Measurements from ENCODE around the gene ANAPC5. TPM values are rescaled to one million over a fixed set of nuclear protein-coding genes. Genes with fewer than 3 reads are reported as not detected.
"Not testable (repeated sequence)": the region's sequence is repeated elsewhere in the genome, so short reads cannot be mapped to it uniquely, and the experiment has no call there.

The ANAPC5 gene
- total RNA-seq, 1 experiment from 2014 or later = 170 TPM

GRCh38 chr12:121310231-121310630 is 42.0 kb downstream of the ANAPC5 start:
- not testable (repeated sequence) for DNase-seq (ENCODE audit: low read depth)

- not testable (repeated sequence) for DNase-seq (ENCODE audit: low read depth)
Measured at GRCh38 chr12:121307397-121307796, 44.8 kb downstream of the ANAPC5 start.

- DNase-seq (ENCODE audit: low read depth) = no peak
Measured at GRCh38 chr12:121304306-121304705, 47.9 kb downstream of the ANAPC5 start.

GRCh38 chr12:121301876-121302275 is 50.3 kb downstream of the ANAPC5 start:
- no peak for DNase-seq (ENCODE audit: low read depth)

DNA sequence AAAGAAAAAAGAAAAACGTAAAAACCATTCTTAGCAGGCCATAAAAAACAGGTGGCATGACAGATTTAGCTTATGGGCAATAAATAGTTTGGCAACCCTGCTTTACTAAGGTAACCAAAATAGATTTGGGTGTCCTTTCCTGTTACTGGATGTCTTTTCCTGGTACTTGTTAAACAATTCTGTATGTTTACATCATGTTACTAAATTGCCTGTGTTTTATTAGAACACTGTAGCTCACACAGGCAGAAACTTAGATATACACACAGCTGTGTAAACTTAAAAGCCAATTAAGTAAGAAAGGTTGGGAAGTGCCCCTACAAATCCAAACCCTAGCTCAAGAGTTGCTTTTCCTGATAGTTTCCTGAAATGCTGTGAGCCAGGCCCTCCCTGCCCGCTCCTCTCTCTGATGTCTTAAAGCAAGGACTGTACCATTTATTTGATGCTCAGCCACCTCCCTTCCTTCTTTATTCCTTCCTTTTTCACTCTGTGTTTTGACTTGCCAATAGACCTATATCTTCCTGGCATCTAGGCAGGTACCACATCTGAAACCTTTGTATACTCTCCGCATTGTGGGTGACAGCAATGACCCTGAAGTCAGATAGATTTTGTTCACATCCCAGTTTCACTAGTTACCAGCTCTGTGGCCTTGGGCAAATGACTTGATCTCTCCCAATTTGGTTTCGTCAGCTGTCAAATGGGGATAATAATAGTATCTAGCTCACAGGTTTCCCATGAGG is 52.0 kb downstream of the ANAPC5 start:
- DNase-seq (ENCODE audit: low read depth) = no peak

- no peak for DNase-seq (ENCODE audit: low read depth)
Measured at GRCh38 chr12:121299662-121300061, 52.5 kb downstream of the ANAPC5 start.

DNA sequence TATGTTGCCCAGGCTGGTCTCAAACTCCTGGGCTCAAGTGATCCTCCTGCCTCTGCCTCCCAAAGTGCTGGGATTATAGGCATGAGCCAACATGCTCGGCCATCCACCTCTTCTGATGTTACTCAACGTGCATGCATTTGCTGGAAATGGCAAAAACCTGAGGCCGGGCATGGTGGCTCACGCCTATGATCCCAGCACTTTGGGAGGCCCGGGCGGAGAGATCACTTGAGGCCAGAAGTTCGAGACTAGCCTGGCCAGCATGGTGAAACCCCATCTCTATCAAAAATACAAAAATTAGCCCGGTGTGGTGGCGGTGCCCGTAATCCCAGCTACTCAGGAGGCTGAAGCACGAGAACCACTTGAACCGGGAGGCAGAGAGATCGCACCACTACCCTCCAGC is 53.8 kb downstream of the ANAPC5 start:
- DNase-seq (ENCODE audit: low read depth) = not testable (repeated sequence)

DNA sequence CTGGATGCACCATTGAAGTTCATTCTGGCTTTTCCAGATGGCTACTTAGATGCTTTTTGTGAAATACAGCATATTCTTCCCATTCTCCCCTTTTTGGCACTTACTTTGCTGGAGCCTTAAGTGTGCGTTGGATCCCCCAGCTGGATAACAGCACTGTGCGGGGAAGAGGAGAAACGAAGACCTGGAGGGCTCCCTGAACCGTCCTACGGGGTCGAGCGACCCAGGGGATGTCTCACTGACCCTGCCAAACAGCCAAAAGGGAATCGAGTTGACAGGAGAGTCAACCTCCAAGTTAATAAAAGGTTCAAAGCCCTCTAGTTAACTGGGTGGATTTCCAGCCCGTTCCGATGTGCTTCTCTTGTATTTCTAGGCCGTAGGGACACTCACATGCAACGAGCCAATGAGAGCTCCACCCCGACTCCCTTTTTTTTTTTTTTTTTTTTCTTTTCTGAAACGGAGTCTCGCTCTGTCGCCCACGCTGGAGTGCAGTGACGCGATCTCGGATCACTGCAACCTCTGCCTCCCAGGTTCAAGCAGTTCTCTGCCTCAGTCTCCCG is 54.7 kb downstream of the ANAPC5 start:
- DNase-seq (ENCODE audit: low read depth) = peak; percentile 50

- peak; percentile 94 for DNase-seq (ENCODE audit: low read depth)
Measured at GRCh38 chr12:121296618-121297434, 55.4 kb downstream of the ANAPC5 start, which contains the start of gene CAMKK2. TSS of gene CAMKK2 (minus strand) at chr12:121296709. CDS start at chr12:121274526, 22,183 bp downstream.

GRCh38 chr12:121295746-121296617 is 56.2 kb downstream of the ANAPC5 start:
- DNase-seq (ENCODE audit: low read depth) = peak; percentile 23

- DNase-seq (ENCODE audit: low read depth) = no peak
Measured at GRCh38 chr12:121295116-121295745, 57.0 kb downstream of the ANAPC5 start.

DNA sequence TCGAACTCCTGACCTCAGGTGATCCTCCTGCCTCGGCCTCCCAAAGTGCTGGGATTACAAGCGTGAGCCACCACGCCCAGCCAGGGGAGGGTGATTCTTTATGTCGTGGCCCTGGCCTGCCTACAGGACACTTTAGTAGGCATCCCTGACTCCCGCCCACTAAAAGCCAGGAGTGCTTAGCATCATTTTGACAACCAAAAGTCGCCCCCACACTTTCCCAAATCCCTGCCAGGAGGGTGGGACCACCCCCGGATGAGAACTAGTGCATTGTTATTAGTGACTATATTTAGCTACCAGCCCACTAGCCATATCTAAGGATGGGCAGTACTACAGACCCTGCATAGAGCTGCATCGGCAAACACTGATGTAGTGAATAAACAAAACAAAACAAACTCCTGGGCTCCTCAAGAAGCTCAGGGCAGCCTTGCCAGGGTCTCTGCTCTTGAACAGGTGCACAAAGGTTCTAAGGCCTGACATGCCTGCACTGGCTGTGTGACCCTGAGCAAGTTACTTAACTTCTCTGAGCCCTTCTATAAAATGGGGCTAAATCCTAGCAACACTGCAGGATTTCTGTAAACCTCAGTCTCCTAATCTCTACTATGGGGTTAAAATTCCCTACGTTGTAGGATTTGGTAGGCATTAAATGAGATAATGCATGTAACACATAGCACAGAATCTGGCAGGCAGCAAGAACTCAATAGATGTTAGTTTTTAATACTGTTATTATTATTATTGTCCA is 57.9 kb downstream of the ANAPC5 start:
- no peak for DNase-seq (ENCODE audit: low read depth)

GRCh38 chr12:121293603-121294002 is 58.6 kb downstream of the ANAPC5 start:
- no peak for DNase-seq (ENCODE audit: low read depth)

- DNase-seq (ENCODE audit: low read depth) = no peak
Measured at GRCh38 chr12:121290410-121290809, 61.8 kb downstream of the ANAPC5 start.

GRCh38 chr12:121289962-121290361 is 62.2 kb downstream of the ANAPC5 start:
- no peak for DNase-seq (ENCODE audit: low read depth)

DNA sequence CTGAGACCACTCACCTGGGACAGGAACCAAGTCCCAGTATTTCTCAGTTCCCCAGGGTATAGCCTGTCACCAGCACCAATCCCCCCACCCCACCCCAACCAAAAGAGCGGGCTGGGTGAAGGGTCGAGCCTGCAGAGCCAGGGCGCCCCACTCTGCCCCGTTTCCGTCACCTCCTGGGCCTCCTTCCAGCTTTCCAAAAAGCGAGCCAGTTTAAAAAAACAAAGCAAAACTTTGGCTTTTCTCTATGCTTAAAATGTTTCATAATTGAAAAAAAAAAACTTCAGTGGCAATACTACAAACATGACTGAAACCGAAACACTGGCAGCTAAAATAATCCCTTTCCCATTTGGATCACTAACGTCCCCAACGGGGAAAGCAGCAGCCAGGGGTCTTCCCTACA is 63.2 kb downstream of the ANAPC5 start:
- DNase-seq (ENCODE audit: low read depth) = no peak

GRCh38 chr12:121288158-121288845 is 63.9 kb downstream of the ANAPC5 start:
- DNase-seq (ENCODE audit: low read depth) = no peak

DNA sequence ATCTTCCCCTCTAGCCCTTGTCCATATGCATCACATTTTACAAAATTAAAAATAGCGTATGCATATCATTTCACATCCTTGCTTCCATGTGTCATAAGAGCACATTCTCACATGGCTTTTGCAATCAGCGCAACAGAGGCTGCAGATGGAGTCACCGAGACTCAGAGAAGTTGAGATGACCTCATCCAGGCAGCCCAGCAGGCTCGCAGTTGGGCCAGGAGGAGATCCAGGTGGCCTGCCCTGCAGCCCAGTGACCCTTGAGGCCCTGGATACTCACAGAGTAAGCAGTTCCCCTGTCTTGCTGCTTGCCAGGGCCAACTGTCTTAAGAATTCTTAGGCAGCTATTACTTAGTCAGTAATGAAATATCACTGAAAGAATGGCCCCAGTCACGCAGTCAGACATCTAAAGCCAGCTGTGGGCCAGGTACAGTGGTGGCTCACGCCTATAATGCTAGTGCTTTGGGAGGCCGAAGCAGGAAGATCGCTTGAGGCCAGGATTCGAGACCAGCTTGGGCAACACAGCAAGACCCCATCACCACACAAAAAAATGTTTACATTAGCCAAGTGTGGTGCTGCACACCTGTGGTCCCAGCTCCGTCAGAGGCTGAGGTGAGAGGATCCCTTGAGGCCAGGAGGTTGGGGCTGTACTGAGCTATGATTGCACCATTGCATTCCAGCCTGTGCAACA is 64.8 kb downstream of the ANAPC5 start:
- no peak for DNase-seq (ENCODE audit: low read depth)

DNA sequence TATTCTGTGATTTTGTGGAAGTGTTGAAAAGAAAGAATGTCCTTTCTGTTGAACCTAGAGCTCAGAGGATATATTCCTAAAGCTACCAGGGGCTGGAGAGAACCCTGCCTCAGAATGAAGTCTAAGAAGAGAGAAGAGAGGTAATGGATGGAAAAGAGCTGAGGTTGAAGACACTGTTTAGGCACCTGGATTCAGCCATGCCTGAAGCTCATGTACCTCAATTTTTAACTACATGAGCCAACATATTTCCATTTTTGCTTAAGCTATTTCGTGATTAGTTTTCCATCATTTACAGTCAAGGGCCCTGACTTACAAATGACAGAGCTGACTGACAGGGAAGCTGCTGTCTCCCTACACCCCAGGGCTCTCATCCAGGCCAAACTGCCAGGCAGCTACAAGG is 66.4 kb downstream of the ANAPC5 start:
- DNase-seq (ENCODE audit: low read depth) = no peak

All from Daoy (cell line).